Brain microvascular endothelial cell (primary cell): ENCODE data around the gene ELFN1.

Source experiments
- DNase-seq: peaks from one replicate; pipeline ENCODE4 v3.0.0-alpha.2; 2020
- H3K27ac ChIP-seq: fragments of 250-450 bp; sonication (Bioruptor Pico); 2 replicates; pipeline ENCODE4 v1.5.1; 2020; ENCODE audit warnings: mild to moderate bottlenecking, moderate library complexity
- H3K27me3 ChIP-seq: fragments of 250-450 bp; sonication (Bioruptor Pico); replicated peaks from 2 replicates; pipeline ENCODE4 v1.5.1; 2020; ENCODE audit warnings: mild to moderate bottlenecking
- H3K36me3 ChIP-seq: fragments of 250-450 bp; sonication (Bioruptor Pico); replicated peaks from 2 replicates; pipeline ENCODE4 v1.5.1; 2020; ENCODE audit warnings: mild to moderate bottlenecking
- H3K4me3 ChIP-seq: 2 replicates; pipeline ENCODE4 v1.5.1; 2011; ENCODE audit warnings: low read depth, mild to moderate bottlenecking, control low read depth, low read length, moderate library complexity
- in situ Hi-C: cut with HindIII; loops from 2 replicates; pipeline ENCODE4 v1.10.0; 2017; ENCODE audit warnings: low sequenced_read_pairs, low pct_ligation_motif_present
- TF ChIP-seq, protein P1 (sequence below): IDR thresholded peaks from 2 replicates; pipeline ENCODE4 v1.5.1; 2011; ENCODE audit warnings: low read depth, mild to moderate bottlenecking, moderate library complexity, low read length, control low read depth, inconsistent platforms; ENCODE audit errors: missing control alignments

The ELFN1 gene

DNA sequence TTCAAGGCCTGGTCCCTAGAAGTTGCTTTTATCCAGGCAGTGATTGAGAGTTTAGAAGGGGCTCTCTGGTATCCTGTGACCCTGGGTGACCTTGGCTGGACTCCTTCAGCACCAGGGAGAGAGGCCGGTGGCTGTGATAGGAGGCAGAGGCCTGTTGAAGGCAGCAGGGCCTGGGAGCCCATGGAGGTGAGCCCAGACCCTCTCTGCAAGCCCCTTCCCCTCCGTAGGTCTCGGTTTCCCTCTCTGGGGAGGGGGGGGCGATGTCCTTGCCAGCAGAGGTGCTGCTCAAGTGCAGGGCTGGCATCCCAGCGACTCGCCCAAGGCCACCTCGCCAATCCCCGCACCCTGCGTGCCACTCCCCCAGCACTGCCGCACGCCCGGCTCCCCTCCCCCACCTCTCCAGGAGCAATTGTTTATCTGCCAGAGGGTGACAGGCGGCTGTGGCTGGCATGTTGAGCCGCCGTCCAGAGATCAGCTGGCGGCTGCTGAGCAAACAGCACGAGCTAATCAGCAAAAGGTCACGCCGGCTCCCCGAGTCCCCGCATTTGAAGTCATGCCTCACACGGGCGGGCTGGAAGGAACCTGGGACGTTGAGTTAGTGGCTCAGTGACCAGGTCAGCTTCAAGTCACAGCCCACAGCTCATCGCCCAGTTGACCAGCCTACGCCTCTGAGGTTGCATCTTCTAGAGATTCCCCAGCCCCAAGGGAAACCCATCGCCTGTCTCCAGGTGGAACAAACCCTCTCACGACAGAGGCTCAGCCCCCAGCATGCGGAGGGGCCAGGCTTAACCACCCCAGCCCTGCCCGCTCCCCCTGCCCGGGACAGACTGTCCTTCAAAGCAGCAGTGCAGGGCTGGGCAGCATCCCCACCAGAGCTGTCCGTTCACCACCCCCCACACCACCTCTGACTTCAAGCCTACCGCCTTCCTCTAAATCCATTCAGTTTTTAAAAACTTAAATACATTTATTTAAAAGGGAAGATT lies 43.7 kb downstream of the ELFN1 start:
- Histone ChIP-seq H3K4me3 (no peak overlapping the region), H3K27ac (no peak overlapping the region), H3K27me3 (no peaks in the 10 kb centered on the region), H3K36me3 (no peaks in the 10 kb centered on the region)
- in situ Hi-C loops, result no loop called here
- DNase-seq, result no peak
- TF ChIP-seq, protein P1, sequence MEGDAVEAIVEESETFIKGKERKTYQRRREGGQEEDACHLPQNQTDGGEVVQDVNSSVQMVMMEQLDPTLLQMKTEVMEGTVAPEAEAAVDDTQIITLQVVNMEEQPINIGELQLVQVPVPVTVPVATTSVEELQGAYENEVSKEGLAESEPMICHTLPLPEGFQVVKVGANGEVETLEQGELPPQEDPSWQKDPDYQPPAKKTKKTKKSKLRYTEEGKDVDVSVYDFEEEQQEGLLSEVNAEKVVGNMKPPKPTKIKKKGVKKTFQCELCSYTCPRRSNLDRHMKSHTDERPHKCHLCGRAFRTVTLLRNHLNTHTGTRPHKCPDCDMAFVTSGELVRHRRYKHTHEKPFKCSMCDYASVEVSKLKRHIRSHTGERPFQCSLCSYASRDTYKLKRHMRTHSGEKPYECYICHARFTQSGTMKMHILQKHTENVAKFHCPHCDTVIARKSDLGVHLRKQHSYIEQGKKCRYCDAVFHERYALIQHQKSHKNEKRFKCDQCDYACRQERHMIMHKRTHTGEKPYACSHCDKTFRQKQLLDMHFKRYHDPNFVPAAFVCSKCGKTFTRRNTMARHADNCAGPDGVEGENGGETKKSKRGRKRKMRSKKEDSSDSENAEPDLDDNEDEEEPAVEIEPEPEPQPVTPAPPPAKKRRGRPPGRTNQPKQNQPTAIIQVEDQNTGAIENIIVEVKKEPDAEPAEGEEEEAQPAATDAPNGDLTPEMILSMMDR, result no peak

GRCh38 chr7:1714583-1715330 lies 44.7 kb downstream of the ELFN1 start:
- no peaks in the 10 kb centered on the region for H3K36me3 ChIP-seq
- no peak for DNase-seq
- TF ChIP-seq, protein P1, result no peak
- no peak overlapping the region for H3K4me3 ChIP-seq
- in situ Hi-C loops, result no loop called here
- H3K27me3 ChIP-seq, result no peaks in the 10 kb centered on the region
- H3K27ac ChIP-seq, result no peak overlapping the region

DNA sequence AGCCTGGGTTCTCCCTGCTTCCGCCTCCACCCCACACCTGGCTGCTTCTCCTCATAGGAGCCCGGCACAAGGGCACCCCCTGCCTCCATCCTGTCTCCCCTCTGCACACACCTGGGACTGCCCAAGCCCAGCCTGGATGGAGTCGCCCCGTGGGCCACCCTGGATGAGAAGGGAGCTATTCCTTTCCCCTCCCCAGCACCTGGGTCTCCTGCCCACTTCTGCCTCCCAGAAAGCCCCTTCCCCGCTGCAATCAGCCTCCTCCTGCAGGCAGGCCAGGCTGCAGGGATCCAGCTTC lies 45.2 kb downstream of the ELFN1 start:
- DNase-seq, result no peak
- H3K36me3 ChIP-seq, result no peaks in the 10 kb centered on the region
- in situ Hi-C loops, result no loop called here
- no peak overlapping the region for H3K4me3 ChIP-seq
- no peaks in the 10 kb centered on the region for H3K27me3 ChIP-seq
- TF ChIP-seq, protein P1, result no peak
- no peak overlapping the region for H3K27ac ChIP-seq

DNA sequence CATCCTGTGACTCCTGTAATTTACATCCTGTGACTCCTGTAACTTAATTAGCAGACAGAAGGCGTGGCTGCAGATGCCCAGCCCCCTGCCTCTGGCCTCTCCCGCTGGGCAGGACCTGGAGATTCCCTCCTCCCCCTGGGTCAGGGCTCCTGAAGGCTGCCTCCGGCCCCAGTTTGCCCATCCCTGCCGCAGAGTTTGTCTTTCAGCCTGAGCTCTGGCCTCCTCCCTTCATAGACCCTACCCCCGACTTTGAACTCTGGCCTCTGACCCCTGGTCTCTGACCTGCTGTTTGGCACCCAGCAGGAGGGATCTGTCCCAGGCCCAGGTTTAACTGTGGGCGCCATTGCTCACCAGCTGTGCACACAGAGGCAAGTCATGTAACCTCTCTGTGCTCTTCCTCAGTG lies 45.6 kb downstream of the ELFN1 start:
- H3K27ac ChIP-seq, result no peak overlapping the region
- no peaks in the 10 kb centered on the region for H3K27me3 ChIP-seq
- H3K36me3 ChIP-seq, result no peaks in the 10 kb centered on the region
- TF ChIP-seq, protein P1, result no peak
- no peak overlapping the region for H3K4me3 ChIP-seq
- in situ Hi-C loops, result no loop called here
- DNase-seq, result no peak

DNA sequence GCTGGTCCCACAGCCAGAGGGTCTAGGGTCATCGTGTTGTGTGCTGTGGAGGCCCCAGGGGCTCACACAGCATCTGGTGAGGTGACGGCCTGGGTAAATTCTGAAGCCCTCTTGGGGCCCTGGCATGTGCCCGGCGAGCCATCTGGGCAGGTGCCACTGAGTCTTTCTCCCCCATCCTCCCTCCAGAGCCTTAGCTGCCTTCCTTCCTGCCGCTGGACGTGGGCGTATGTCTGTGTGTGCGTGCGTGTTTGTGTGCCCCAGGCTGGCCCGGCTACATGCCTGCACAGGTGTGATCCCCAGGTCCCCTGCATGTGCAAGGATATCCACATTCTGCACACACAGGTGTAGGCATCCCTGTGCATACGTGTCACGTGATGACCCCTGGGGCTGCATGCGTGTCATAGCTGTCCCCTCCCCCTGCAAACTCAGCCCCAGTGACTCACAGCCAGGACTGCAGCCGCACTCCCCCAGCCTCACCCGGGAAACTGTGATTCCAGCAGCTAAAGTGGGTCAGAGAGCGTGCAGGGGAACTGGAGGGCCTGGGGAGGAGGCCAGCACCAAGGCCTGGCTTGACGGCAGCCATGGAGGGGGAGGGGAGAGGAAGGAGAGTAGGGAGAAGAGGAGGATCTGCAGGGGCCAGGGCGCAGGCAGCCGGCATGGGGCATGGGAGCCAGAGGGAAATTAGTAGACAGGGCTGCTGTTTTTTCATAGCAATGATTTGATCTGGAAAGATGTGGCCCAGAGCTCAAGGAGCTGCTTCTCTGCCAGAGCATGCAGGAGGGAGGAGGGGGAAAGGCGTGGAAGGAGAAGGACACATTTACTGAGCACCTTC lies 46.4 kb downstream of the ELFN1 start:
- TF ChIP-seq, protein P1, result no peak
- in situ Hi-C loops, result no loop called here
- Histone ChIP-seq H3K4me3 (no peak overlapping the region), H3K36me3 (no peaks in the 10 kb centered on the region), H3K27me3 (no peaks in the 10 kb centered on the region), H3K27ac (no peak overlapping the region)
- peak; percentile 47 for DNase-seq
